GM19372 (cell line): Measurements from ENCODE around the gene PPP1R36.

Experiments
- ATAC-seq: cut with Tn5 transposase; IDR thresholded peaks from one replicate; pipeline ENCODE4 v1.9.1; 2021; ENCODE audit warnings: mild to moderate bottlenecking, low read depth, moderate library complexity; ENCODE audit not compliant: unreplicated experiment

PPP1R36 gene

GRCh38 chr14:64638625-64639024 lies 88.9 kb downstream of the PPP1R36 start:
- ATAC-seq, result no peak
